GM21528 (cell line): Measurements from ENCODE around the gene SPTAN1.

Experiments used
- ATAC-seq: cut with Tn5 transposase; IDR thresholded peaks from one replicate; pipeline ENCODE4 v1.9.1; 2021; ENCODE audit warnings: mild to moderate bottlenecking, moderate library complexity; ENCODE audit not compliant: unreplicated experiment, low FRiP score

The SPTAN1 gene

DNA sequence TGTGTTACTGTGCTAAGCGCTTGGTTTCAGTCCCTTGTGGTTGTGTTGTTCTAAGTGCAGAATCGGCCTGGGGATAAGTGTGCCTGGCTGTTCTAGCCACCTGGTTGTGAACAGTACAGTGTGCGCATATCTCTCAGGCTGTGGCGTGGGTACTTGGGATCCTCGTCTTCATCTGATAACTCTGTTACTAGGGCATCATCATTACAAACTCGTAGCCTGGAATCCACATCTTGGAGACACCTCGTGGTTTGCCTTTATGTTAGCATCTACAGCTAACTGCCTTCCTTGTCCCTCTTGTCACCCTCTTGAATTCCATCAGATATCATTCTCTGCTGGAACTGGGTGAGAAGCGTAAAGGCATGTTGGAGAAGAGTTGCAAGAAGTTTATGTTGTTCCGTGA lies 41.5 kb downstream of the SPTAN1 start:
- no peak for ATAC-seq

- no peak for ATAC-seq
Measured at GRCh38 chr9:128595471-128595870, 43.1 kb downstream of the SPTAN1 start.

DNA sequence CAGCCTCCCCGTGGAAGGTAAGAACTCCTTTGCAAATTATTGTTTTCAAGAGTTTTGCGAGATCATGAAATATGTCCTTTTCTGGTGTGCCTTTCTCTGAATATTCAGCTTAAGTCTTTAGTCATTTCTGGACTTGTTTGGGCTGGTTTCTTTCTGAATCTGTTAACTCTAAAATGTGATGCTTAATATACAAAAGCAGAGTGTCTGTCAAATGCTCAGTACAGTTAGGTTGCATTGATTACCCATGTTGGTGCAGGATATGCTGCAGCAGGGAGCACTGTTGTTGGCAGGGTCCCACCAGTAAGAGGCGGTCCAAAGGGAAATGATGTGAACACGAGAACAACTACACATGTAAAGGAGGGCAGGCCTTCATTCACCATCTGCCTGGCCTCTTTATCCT lies 47.7 kb downstream of the SPTAN1 start:
- no peak for ATAC-seq

GRCh38 chr9:128603697-128604096 lies 51.3 kb downstream of the SPTAN1 start:
- no peak for ATAC-seq

- no peak for ATAC-seq
Measured at GRCh38 chr9:128607642-128608350, 55.4 kb downstream of the SPTAN1 start.

- ATAC-seq = no peak
Measured at GRCh38 chr9:128610897-128611296, 58.5 kb downstream of the SPTAN1 start.

GRCh38 chr9:128611600-128612394 lies 59.4 kb downstream of the SPTAN1 start:
- no peak for ATAC-seq

DNA sequence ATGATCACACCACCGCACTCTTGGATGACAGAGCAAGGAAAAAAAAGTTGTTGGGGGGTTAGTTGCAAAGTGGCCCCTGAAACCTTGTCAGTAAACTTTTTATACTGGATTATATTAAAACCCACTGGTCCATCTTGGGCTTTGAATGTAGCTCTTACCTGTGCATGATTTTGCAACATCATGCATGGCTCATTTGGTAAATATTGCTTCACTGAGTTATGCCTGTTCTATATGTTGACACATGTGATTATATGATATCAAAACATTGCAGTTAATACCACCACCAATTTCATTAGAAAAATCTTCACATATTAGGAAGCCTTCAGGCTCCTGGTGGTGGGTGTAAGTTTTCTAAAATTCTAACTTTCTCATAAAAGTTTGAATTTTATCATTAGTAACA lies 62.3 kb downstream of the SPTAN1 start:
- ATAC-seq = no peak

GRCh38 chr9:128615571-128615970 lies 63.2 kb downstream of the SPTAN1 start:
- ATAC-seq = no peak

- ATAC-seq = no peak
Measured at GRCh38 chr9:128617943-128618342, 65.6 kb downstream of the SPTAN1 start.

- ATAC-seq = no peak
Measured at GRCh38 chr9:128619127-128619526, 66.7 kb downstream of the SPTAN1 start.

GRCh38 chr9:128619779-128620178 lies 67.4 kb downstream of the SPTAN1 start:
- no peak for ATAC-seq

- no peak for ATAC-seq
Measured at GRCh38 chr9:128621730-128622455, 69.5 kb downstream of the SPTAN1 start.

DNA sequence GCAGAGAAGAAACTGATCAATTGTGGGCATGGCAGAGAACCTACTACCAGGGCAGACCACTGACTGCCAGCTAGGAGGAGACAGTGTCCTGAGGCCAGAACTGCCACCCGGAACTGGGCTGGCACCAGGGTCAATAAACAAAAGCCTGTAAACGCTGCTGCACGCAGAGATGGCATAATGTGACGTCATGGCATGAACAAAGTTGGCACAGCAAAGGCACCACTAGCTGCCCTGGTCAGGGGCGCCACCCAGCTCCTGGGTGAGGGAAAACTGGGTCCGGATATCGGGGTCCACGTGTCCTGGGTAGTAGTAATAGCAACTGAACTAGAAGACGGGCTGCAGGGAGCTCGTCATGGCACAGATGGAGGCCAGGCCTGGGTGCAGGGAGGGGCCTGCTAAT lies 72.2 kb downstream of the SPTAN1 start:
- ATAC-seq = no peak

DNA sequence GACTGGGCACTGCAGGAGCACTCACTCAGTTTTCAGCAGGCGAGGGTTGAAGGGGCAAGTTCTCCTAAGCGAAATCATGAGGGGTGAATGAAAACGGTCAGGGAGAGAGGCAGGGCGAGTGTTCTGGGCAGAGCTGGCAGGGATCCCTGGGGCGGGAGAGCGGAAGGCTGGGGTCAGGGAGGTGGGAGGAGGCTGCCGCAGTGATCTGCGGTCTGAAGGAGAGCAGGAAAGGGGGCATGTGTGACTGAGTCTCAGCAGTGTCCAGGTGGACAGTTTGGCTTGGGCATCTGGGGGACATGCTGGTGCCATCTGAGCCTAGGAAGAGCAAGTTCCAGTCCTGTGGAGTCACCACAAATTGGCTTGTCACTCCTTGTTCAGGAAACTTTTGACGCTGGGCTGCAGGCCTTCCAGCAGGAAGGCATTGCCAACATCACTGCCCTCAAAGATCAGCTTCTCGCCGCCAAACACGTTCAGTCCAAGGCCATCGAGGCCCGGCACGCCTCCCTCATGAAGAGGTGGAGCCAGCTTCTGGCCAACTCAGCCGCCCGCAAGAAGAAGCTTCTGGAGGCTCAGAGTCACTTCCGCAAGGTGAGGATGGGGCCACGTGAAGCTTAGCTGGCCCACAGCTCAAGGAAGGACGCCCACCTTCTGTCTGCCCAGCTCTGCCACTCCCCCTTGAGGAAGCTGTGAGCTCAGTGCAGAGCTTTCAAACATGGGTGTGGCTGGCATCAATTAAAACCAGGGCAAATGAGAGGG lies 73.2 kb downstream of the SPTAN1 start:
- ATAC-seq = no peak

- no peak for ATAC-seq
Measured at GRCh38 chr9:128626181-128626580, 73.8 kb downstream of the SPTAN1 start.

GRCh38 chr9:128627127-128627715 lies 74.8 kb downstream of the SPTAN1 start:
- no peak for ATAC-seq

DNA sequence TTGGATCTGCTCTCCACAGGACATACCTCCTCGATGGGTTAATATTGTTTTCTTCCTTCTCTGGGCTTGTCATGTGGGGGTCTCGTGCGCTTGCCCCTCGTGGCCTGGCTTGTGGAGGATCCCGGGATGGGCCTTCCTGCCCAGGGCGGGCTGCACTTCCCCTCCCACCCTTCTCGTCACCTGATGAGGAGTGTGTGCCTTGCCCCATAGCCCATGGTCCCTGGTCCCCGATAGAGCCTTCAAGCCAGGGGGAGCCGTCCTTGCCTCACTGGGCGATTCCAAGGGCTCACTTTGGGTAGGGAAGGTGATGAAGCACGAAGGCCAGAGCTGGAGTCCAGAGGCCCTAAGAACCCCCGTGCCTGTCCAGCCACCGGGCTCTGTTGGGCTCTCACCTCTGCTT lies 75.5 kb downstream of the SPTAN1 start:
- no peak for ATAC-seq

DNA sequence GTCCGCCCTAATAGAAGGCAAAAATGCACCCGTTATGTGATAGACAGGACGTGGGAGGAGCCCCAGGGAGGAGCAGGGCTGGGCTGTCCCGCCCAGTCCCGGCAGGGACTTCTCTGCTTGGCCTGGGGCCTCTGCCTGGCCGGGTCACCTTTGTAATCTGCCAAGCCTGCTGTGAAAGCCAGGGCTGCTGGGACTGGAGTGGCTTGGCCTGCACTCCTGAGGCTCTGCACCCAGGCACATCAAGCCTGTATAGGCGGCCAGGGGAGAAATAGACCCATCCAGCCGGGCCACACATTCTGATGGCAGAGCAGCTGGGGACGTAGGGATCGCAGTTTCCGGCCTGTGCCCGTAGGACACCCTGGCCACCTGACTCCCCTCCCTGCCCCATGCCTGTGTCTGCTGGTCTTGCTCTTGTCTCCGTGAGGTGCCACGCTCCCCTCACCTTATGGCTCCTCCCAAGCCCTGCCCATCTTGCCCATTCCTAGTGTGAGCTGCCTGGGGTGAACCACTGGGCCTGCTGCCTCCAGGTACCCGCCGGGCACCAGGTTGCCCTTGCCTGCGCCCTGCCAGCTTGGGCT lies 76.2 kb downstream of the SPTAN1 start:
- ATAC-seq = no peak

- ATAC-seq = no peak
Measured at GRCh38 chr9:128629136-128629535, 76.7 kb downstream of the SPTAN1 start.
